CD4-positive, alpha-beta T cell treated with Interleukin-15 for 1 hour (primary cell): ENCODE data around the gene CBFA2T3.
"Not testable (repeated sequence)": the region's sequence is repeated elsewhere in the genome, so short reads cannot be mapped to it uniquely, and the experiment has no call there.

ENCODE experiments used
- DNase-seq: peaks from one replicate; pipeline ENCODE4 v3.0.0-alpha.2; 2020

Gene CBFA2T3

GRCh38 chr16:89012622-89012995 lies 35.6 kb upstream of the CBFA2T3 start:
- no peak for DNase-seq

DNA sequence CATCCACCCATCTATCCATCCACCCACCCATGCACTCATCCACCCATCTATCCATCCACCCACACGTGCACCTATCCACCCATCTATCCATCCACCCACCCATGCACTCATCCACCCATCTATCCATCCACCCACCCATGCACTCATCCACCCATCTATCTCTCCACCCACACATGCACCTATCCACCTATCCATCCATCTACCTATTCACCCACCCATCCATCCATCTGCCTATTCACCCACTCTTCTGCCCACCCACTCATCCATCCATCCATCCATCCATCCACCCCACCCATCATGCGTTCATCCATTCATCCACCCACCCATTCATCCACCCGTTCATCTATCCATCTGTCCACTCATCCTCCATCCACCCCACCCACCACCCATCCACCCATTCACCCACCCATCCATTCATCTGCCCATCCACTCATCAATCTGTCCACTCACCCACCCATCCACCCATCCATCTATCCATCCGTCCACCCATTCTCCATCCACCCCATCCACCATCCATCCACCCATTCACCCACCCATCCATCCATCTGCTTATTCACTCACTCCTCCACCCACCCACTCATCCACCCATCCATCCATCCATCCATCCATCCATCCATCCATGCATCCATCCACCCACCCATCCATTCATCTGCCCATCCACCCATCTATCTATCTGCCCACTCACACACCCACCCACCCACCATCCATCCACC lies 35.1 kb upstream of the CBFA2T3 start:
- peak; percentile 11 for DNase-seq

GRCh38 chr16:89010210-89010925 lies 33.4 kb upstream of the CBFA2T3 start:
- peak; percentile 10 for DNase-seq

GRCh38 chr16:89009343-89010209 lies 32.6 kb upstream of the CBFA2T3 start:
- peak; percentile 16 for DNase-seq

GRCh38 chr16:89008796-89009195 lies 31.8 kb upstream of the CBFA2T3 start:
- not testable (repeated sequence) for DNase-seq

DNA sequence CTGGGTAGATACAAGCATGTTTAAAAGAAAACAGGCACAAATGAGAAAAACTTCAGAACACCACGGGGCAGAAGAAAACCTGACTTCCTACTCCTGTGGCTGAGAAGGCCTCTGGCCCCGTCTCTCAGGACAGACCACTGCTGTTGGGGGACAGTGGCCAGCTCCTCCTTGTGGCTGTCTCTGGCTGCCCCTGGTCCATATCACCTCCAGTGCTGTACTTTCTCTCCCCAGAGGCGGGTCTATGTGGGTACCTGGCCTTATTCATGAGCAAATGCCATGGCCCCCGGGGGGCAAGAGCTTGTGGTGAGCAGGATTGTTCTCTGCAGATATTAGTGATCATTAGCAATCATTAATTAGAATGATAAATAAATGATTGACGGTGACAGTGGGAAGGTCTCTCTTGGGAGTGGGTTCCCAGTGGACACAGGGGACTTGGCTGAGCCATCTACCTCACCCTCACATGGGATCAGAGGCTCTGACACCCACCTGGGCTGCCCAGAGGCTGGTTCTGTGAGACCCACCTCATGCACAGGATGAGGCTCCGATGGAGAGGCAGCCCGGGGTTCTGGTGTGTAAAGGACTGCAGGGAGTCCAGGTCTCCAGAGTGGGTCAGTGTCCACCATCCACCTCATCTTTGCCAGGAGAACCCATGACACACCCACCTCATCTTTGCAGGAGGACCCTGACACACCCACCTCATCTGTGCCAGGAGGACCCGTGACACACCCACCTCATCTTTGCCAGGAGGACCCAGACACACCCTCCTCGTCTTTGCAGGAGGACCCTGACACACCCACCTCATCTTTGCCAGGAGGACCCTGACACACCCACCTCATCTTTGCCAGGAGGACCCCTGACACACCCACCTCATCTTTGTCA lies 30.6 kb upstream of the CBFA2T3 start:
- peak; percentile 9 for DNase-seq

DNA sequence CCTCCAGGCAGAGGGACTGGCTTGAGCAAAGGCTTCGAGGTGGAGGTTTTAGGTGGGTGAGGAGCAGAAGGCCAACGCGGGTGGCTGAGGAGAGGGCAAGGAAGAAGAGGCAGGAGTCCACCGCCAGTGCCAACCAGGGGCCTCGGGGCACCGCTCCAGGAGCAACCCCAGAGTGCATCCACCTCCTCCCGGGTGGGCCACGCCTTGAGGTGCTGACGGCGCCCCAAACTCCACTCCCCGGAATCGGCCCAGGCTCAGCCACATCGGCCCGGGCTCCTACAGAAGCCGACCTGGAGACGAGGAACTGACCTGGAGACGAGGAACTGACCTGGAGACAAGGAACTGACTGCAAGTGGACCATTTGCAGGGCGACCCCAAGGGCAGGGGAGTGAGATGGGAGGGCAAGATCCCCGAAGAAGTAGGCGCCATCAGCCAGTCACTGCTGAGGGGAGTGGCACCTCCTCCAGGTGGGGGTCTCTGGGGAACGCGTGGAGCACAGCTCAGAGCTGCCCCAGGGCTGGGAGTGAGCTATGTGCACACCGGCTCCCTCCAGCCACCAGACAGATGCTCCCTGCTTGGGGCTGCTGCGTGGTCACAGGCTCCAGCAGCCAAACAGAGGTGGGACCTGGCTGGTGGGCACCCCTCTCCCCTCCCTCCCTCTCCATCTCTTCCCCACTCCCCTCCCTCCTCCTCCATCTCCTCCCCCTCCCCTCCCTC lies 29.2 kb upstream of the CBFA2T3 start:
- peak; percentile 5 for DNase-seq

DNA sequence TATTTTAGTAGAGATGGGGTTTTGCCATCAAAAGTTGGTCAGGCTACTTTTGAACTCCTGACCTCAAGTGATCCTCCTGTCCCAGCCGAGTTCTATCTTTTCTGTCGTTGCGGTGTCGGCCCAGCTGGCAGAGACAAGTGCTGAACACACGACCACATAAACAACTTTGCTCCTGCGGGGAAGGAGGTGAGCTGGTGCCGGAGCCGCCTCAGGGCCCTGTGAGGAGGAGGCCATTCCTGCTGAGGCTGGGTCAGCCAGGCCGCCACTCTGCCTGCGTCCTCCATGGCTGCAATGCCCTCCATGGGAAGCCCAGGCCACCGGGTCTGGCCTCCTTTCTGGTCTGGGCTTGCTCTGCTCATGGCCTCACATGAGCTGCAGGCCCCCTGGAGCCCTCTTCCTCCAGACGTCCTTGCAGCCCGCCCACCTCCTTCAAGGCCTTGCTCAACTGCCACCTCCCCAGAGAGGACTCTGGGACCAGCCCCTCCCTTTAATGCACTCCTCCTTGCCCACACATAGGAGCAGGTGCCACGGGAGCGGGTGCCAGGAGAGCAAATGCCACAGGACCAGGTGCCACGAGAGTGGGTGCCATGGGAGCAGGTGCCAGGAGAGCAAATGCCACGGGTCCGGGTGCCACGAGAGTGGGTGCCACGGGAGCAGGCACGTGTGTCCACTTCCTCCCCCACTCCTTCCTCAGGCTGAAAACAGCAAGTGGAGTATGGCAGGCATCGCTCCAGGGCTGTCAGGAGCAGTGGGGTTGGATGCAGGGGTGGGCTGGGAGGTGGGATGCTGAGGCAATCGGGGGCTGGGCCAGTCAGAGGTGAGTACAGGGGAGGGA lies 28.4 kb upstream of the CBFA2T3 start:
- DNase-seq: peak; percentile 12

GRCh38 chr16:89004209-89004831 lies 27.3 kb upstream of the CBFA2T3 start:
- DNase-seq: no peak

GRCh38 chr16:89003831-89004208 lies 26.8 kb upstream of the CBFA2T3 start:
- no peak for DNase-seq

- DNase-seq: no peak
Observed at GRCh38 chr16:89002851-89003830, 26.1 kb upstream of the CBFA2T3 start.

GRCh38 chr16:89002081-89002480 lies 25.1 kb upstream of the CBFA2T3 start:
- DNase-seq: not testable (repeated sequence)

DNA sequence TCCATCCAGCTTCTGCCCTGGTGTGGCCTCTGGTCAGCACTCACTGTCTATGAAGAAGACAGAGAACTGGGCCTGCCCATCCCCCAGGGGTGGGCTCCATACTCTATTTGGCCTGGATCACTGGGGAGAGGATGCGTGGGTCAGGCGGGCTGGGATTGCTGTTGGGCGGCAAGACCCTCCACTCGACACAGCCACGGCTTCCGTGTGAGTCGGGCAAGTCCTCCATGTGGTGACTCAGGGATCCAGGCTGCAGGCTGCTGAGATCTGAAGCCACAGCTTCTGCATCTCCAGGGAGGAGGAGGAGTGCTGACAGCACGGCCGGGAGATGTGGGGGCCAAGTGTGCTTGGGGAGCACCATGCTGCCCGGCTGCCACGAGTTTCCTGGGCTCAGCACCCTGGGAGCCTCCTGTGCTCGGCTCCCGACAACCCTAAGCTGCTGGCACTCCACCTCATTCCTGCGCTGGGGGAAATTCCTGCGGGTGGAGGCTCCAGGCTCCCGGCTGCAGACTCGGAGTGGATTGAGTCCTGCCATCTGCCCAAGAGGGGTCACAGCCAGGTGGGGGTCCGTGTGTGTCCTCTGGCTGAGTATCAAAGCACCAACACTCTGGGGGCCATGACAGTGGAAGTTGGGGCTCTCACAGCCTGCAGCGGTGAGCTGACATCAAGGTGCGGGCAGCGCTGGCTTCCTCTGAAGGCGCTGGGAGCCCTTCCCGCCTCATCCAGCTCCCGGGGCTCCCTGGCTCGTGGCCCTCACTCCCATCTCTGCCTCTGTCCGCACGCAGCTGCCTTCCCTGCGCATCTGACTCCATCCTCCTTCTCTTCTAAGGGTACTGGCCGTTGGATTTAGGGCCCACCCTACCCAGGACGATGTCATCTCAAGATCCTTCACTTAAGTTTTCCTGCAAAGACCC lies 24.4 kb upstream of the CBFA2T3 start:
- no peak for DNase-seq

DNA sequence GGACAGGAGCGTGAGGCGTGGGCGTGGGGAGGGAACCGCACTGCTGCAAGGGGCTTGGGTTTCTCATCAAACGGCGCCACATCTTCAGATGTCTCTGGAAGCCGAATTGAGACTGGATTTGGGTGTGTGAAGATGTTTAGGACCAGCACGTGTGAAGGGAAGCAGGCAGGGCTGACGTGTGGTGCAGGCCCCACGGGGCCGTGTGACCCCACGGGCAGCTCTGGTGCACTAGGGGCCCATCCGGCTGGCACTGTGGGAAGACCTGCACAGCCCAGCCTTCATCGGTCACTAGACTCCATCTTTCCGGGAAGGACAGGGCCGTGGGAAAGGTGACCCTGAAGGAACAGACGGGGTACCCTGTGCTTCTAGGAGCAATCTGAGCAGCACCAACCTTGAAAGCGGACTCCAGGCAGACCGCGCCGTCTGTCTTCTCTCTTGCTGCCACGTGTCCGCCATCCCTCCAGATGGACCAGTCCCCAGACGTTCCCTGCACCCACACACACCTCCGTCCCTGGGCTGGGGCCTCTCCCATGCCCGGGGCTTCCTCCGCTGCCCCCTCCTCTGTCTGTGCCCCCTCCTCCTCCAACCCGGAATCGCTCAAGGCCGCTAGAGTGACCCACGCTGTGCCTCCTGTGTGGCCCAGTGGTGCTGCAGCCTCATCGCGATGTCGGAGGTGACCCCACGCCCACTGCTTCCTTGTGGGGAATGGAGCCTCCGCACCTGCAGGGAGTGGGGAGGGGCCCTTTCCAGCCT lies 23.4 kb upstream of the CBFA2T3 start:
- DNase-seq: no peak

GRCh38 chr16:88999457-89000206 lies 22.6 kb upstream of the CBFA2T3 start:
- no peak for DNase-seq

GRCh38 chr16:88995746-88996535 lies 18.9 kb upstream of the CBFA2T3 start:
- DNase-seq: no peak
